ENCODE results near the gene GYG1. TPM values are rescaled to one million over a fixed set of nuclear protein-coding genes. Genes with fewer than 3 reads are reported as not detected.

Gene GYG1
- total RNA-seq, 1 donor from 2014 or later = 37.4 TPM

Other genes starting within 250 kb of the GYG1 start
- not detected in 2 replicates for gene CPB1, start 163.7 kb upstream of the GYG1 start, total RNA-seq
- not detected in 2 replicates for gene CPA3, start 126.2 kb upstream of the GYG1 start, total RNA-seq
- gene HLTF, start 95.0 kb downstream of the GYG1 start, total RNA-seq = 24.2 and 26.6 TPM in 2 replicates
- gene HPS3, start 138.1 kb downstream of the GYG1 start, total RNA-seq = 24.0 and 27.0 TPM in 2 replicates
- not detected in 2 replicates for gene CP, start 230.3 kb downstream of the GYG1 start, total RNA-seq